Gastrocnemius medialis (tissue), 4 donors: ENCODE data around the gene ZNF565.

Experiments used
- CTCF ChIP-seq, 5 experiments: fragments of 450-650 bp in 3 of 5; fragments of 200-600 bp in 2 of 5; sonication (generic) in 2 of 5; IDR thresholded peaks in 4 of 5; conservative IDR thresholded peaks in 1 of 5; 1 replicate in 4 of 5; 2 replicates in 1 of 5; pipeline ENCODE4 v1.5.1; 2016 to 2019; ENCODE audit warnings: antibody characterized with exemption in 5 of 5, mild to moderate bottlenecking in 3 of 5, moderate library complexity in 3 of 5
- POLR2A ChIP-seq, 2 donors: fragments of 450-650 bp; IDR thresholded peaks; one replicate each; pipeline ENCODE4 v1.6.1; 2017; ENCODE audit warnings: antibody characterized with exemption in 2 of 2, mild to moderate bottlenecking in 2 of 2, moderate library complexity in 2 of 2

GRCh38 chr19:36256064-36256463 is 41.6 kb upstream of the ZNF565 start:
- TF ChIP-seq CTCF (IDR thresholded peaks at IDR 0.05 in 4 of 5, conservative IDR thresholded peaks at IDR 0.05 in 1 of 5) = no peak
- TF ChIP-seq POLR2A (IDR thresholded peaks at IDR 0.05) = no peak
